Measurements from ENCODE around the gene TMEM131. TPM values are rescaled to one million over a fixed set of nuclear protein-coding genes. Genes with fewer than 3 reads are reported as not detected.

Gene TMEM131
- total RNA-seq, 1 donor from 2014 or later = 14.7 TPM

GRCh38 chr2:97747285-97747684 is 248.5 kb downstream of the TMEM131 start:
- ATAC-seq = no peak
- no peak for DNase-seq (ENCODE audit: low spot score)

GRCh38 chr2:97745474-97746174 is 250.1 kb downstream of the TMEM131 start:
- no peak for DNase-seq (ENCODE audit: low spot score)
- no peak for ATAC-seq

GRCh38 chr2:97743913-97744312 is 251.8 kb downstream of the TMEM131 start:
- no peak for DNase-seq (ENCODE audit: low spot score)
- no peak for ATAC-seq

- no peak for DNase-seq (ENCODE audit: low spot score)
- no peak for ATAC-seq
These were observed 253.3 kb downstream of the TMEM131 start for GRCh38 chr2:97742381-97742847.

GRCh38 chr2:97741686-97742085 is 254.1 kb downstream of the TMEM131 start:
- ATAC-seq (no peak), DNase-seq (ENCODE audit: low spot score) (no peak)

GRCh38 chr2:97741251-97741650 is 254.5 kb downstream of the TMEM131 start:
- ATAC-seq (no peak), DNase-seq (ENCODE audit: low spot score) (no peak)

GRCh38 chr2:97740590-97741182 is 255.1 kb downstream of the TMEM131 start:
- no peak for DNase-seq (ENCODE audit: low spot score)
- peak; percentile 89 for ATAC-seq

GRCh38 chr2:97739893-97740245 is 255.9 kb downstream of the TMEM131 start:
- no peak for ATAC-seq
- DNase-seq (ENCODE audit: low spot score) = no peak

GRCh38 chr2:97739020-97739892 is 256.5 kb downstream of the TMEM131 start:
- DNase-seq (ENCODE audit: low spot score) = no peak
- ATAC-seq = no peak

- ATAC-seq (no peak), DNase-seq (ENCODE audit: low spot score) (no peak)
These were observed 257.3 kb downstream of the TMEM131 start for GRCh38 chr2:97738179-97739019.

- no peak for ATAC-seq
- DNase-seq (ENCODE audit: low spot score) = no peak
These were observed 258.1 kb downstream of the TMEM131 start for GRCh38 chr2:97737421-97738178.

- DNase-seq (ENCODE audit: low spot score) (no peak), ATAC-seq (no peak)
These were observed 259.0 kb downstream of the TMEM131 start for GRCh38 chr2:97736608-97737330.

GRCh38 chr2:97736185-97736584 is 259.6 kb downstream of the TMEM131 start:
- DNase-seq (ENCODE audit: low spot score) (no peak), ATAC-seq (no peak)

GRCh38 chr2:97735161-97735561 is 260.6 kb downstream of the TMEM131 start:
- DNase-seq (ENCODE audit: low spot score) = no peak
- ATAC-seq = no peak

- ATAC-seq (no peak), DNase-seq (ENCODE audit: low spot score) (no peak)
These were observed 261.4 kb downstream of the TMEM131 start for GRCh38 chr2:97734061-97735051.

GRCh38 chr2:97733341-97734035 is 262.3 kb downstream of the TMEM131 start:
- no peak for ATAC-seq
- DNase-seq (ENCODE audit: low spot score) = no peak
